HepG2 (cell line): ENCODE results near the gene CCDC142. TPM values are rescaled to one million over a fixed set of nuclear protein-coding genes. Genes with fewer than 3 reads are reported as not detected.

Experiments used
- BORCS8-MEF2B ChIP-seq: sonication (generic); formaldehyde crosslinking; IDR thresholded peaks from 2 replicates; pipeline ENCODE4 v1.8.0; 2022; ENCODE audit warnings: mild to moderate bottlenecking, missing genetic modification reagents
- CENPX ChIP-seq: sonication (generic); formaldehyde crosslinking; IDR thresholded peaks from 2 replicates; pipeline ENCODE4 v1.9.0; 2021; ENCODE audit warnings: mild to moderate bottlenecking, missing genetic modification reagents, moderate library complexity
- CHCHD3 ChIP-seq: sonication (generic); formaldehyde crosslinking; IDR thresholded peaks from 2 replicates; pipeline ENCODE4 v1.8.0; 2022; ENCODE audit warnings: mild to moderate bottlenecking, missing genetic modification reagents, moderate library complexity
- EHMT2 ChIP-seq: fragments of 200-600 bp; sonication (generic); IDR thresholded peaks from 2 replicates; pipeline ENCODE4 v1.7.0; 2017; ENCODE audit warnings: antibody characterized with exemption, low read depth, low read length, borderline replicate concordance
- GZF1 ChIP-seq: sonication (generic); formaldehyde crosslinking; IDR thresholded peaks from 2 replicates; pipeline ENCODE4 v1.5.1; 2020; ENCODE audit warnings: mild to moderate bottlenecking, missing genetic modification reagents
- HES4 ChIP-seq: sonication (generic); formaldehyde crosslinking; IDR thresholded peaks from 2 replicates; pipeline ENCODE4 v1.9.0; 2021; ENCODE audit warnings: mild to moderate bottlenecking, missing genetic modification reagents, borderline replicate concordance
- HNRNPL ChIP-seq: fragments of 200-400 bp; formaldehyde crosslinking; IDR thresholded peaks from 2 replicates; pipeline ENCODE4 v1.6.1; 2017; ENCODE audit warnings: mild to moderate bottlenecking, low read depth, low read length
- JUNB ChIP-seq: sonication (generic); formaldehyde crosslinking; IDR thresholded peaks from 2 replicates; pipeline ENCODE4 v1.8.0; 2022; ENCODE audit warnings: missing genetic modification reagents, mild to moderate bottlenecking, borderline replicate concordance
- MAFK ChIP-seq, 2 experiments: IDR thresholded peaks in 1 of 2; conservative IDR thresholded peaks in 1 of 2; 2 replicates each; pipeline ENCODE4 v1.6.1; 2011; ENCODE audit warnings: improper control_type of control experiment in 2 of 2, low read length in 2 of 2
- NFKBIZ ChIP-seq: IDR thresholded peaks from 2 replicates; pipeline ENCODE4 v1.6.1; 2018; ENCODE audit warnings: missing genetic modification reagents, missing compliant biosample characterization
- RAD21 ChIP-seq: fragments of 450-650 bp; formaldehyde crosslinking; IDR thresholded peaks from 2 replicates; pipeline ENCODE4 v1.5.0; 2020; ENCODE audit warnings: mild to moderate bottlenecking
- RFXAP ChIP-seq: sonication (generic); formaldehyde crosslinking; IDR thresholded peaks from 2 replicates; pipeline ENCODE4 v1.4.0; 2020; ENCODE audit warnings: missing genetic modification reagents, borderline replicate concordance
- ZKSCAN8 ChIP-seq: IDR thresholded peaks from 2 replicates; pipeline ENCODE4 v1.6.1; 2016; ENCODE audit warnings: borderline replicate concordance, missing genetic modification reagents, missing compliant biosample characterization
- ZNF235 ChIP-seq: sonication (generic); formaldehyde crosslinking; IDR thresholded peaks from 2 replicates; pipeline ENCODE4 v1.8.1; 2023; ENCODE audit warnings: mild to moderate bottlenecking, missing genetic modification reagents, borderline replicate concordance
- ZNF878 ChIP-seq: sonication (generic); formaldehyde crosslinking; IDR thresholded peaks from 2 replicates; pipeline ENCODE4 v1.8.1; 2023; ENCODE audit warnings: mild to moderate bottlenecking, missing genetic modification reagents, moderate library complexity
- polyA plus RNA-seq, 8 experiments: library from polyadenylated mRNA; depleted of rRNA in 3 of 8; stranded (reverse) in 7 of 8; unstranded in 1 of 8; fragments of >200 nt; fragmentation: Illumina TruSeq in 4 of 8; extraction: Trizol in 4 of 8; gene quantifications; 2 replicates each; pipeline versions ENCODE4 v1.2.1 to v1.2.3, GENCODE V29; 2011 to 2016; ENCODE audit warnings: low read depth in 4 of 8, missing spikeins in 1 of 8, mixed read lengths in 1 of 8; ENCODE audit not compliant: insufficient read depth in 1 of 8
- total RNA-seq, 5 experiments: library from RNA; depleted of rRNA; stranded (reverse); fragments of >200 nt; fragmentation: Illumina TruSeq; extraction: Trizol; gene quantifications; 2 replicates each; pipeline ENCODE4 v1.2.3, GENCODE V29; 2016; ENCODE audit warnings: low read depth in 1 of 5
- TF ChIP-seq, protein P1 (sequence below): sonication (generic); formaldehyde crosslinking; IDR thresholded peaks from 2 replicates; pipeline ENCODE4 v1.5.1; 2020; ENCODE audit warnings: mild to moderate bottlenecking, moderate library complexity, missing genetic modification reagents
- TF ChIP-seq, protein P2 (sequence below): IDR thresholded peaks from 2 replicates; pipeline ENCODE4 v1.6.1; 2012; ENCODE audit warnings: low read length, improper control_type of control experiment
- TF ChIP-seq, protein P3 (sequence below): sonication (generic); formaldehyde crosslinking; IDR thresholded peaks from 2 replicates; pipeline ENCODE4 v1.4.0; 2020; ENCODE audit warnings: mild to moderate bottlenecking, low read depth, missing genetic modification reagents
- TF ChIP-seq, protein P4 (sequence below): sonication (generic); formaldehyde crosslinking; IDR thresholded peaks from 2 replicates; pipeline ENCODE4 v1.4.0; 2020; ENCODE audit warnings: missing genetic modification reagents
- TF ChIP-seq, protein P5 (sequence below): sonication (generic); formaldehyde crosslinking; IDR thresholded peaks from 2 replicates; pipeline ENCODE4 v1.4.0; 2020; ENCODE audit warnings: mild to moderate bottlenecking, missing genetic modification reagents

The CCDC142 gene
- total and polyA plus RNA-seq, 2 of the 13 experiments (the other 11 are each of a cell fraction or from before 2014, with no cell fraction given) = 14.7 to 30.4 TPM

DNA sequence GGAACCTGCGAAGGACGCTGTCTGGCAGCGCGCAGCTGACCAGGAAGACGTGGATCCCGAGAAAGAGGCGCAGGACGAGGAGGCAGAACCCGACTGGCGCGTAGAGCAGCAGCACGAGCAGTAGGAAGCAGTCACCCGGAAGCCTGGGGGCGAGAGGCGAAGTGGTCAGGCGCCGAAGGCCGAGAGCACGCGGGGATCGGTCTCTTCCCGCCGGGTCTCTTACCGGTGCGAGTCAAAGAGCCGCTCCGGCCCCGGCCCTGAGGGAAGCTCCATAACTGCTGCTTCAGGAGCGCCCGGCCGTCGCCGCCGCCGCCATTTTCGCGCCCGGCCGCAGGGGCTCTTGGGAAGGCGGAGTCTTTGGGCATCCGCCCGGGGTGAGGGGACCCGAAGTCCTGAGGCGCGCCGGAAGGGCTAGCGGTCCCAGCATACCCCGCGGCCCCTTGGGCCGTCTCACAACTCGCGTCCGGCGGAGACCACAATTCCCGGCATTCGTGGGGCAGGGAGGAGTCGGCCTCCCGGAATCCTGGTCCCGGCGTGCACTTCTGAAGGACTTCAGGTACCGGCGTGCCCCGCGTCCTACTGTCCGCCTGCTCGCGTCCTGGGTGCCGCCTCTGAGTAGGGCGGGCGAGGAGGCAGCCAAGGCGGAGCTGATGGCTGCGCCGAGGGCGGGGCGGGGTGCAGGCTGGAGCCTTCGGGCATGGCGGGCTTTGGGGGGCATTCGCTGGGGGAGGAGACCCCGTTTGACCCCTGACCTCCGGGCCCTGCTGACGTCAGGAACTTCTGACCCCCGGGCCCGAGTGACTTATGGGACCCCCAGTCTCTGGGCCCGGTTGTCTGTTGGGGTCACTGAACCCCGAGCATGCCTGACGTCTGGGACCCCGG is 46.8 kb upstream of the CCDC142 start, which contains the start of the genes AUP1 and HTRA2 (continued):
- TF ChIP-seq MAFK (conservative IDR thresholded peaks at IDR 0.05 in 1 of 2, IDR thresholded peaks at IDR 0.05 in 1 of 2; ENCODE audit: low read length in 2 of 2) (peak in 1 of 2 experiments; percentile 4; a peak in 1 of 4 replicates), CENPX (no peak), RFXAP (CRISPR knock-in tag) (no peak), ZNF878 (CRISPR knock-in tag) (no peak), EHMT2 (no peak), ZNF235 (peak; percentile 83; the same call in 1 of the 2 replicates), HES4 (CRISPR knock-in tag) (peak; percentile 92; the same call in 1 of the 2 replicates), NFKBIZ (CRISPR knock-in tag) (no peak), HNRNPL (peak; percentile 66; the same call in 1 of the 2 replicates), ZKSCAN8 (no peak), JUNB (CRISPR knock-in tag) (no peak), BORCS8-MEF2B (CRISPR knock-in tag) (peak; percentile 71; the same call in 1 of the 2 replicates), CHCHD3 (CRISPR knock-in tag) (no peak), GZF1 (CRISPR knock-in tag) (0 out of 2 replicates have a peak, but pooled peaks have one; percentile 59), RAD21 (peak; percentile 52)
- TF ChIP-seq, protein P1, sequence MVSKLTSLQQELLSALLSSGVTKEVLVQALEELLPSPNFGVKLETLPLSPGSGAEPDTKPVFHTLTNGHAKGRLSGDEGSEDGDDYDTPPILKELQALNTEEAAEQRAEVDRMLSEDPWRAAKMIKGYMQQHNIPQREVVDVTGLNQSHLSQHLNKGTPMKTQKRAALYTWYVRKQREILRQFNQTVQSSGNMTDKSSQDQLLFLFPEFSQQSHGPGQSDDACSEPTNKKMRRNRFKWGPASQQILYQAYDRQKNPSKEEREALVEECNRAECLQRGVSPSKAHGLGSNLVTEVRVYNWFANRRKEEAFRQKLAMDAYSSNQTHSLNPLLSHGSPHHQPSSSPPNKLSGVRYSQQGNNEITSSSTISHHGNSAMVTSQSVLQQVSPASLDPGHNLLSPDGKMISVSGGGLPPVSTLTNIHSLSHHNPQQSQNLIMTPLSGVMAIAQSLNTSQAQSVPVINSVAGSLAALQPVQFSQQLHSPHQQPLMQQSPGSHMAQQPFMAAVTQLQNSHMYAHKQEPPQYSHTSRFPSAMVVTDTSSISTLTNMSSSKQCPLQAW (CRISPR knock-in tag) = peak; percentile 98
- TF ChIP-seq, protein P2, sequence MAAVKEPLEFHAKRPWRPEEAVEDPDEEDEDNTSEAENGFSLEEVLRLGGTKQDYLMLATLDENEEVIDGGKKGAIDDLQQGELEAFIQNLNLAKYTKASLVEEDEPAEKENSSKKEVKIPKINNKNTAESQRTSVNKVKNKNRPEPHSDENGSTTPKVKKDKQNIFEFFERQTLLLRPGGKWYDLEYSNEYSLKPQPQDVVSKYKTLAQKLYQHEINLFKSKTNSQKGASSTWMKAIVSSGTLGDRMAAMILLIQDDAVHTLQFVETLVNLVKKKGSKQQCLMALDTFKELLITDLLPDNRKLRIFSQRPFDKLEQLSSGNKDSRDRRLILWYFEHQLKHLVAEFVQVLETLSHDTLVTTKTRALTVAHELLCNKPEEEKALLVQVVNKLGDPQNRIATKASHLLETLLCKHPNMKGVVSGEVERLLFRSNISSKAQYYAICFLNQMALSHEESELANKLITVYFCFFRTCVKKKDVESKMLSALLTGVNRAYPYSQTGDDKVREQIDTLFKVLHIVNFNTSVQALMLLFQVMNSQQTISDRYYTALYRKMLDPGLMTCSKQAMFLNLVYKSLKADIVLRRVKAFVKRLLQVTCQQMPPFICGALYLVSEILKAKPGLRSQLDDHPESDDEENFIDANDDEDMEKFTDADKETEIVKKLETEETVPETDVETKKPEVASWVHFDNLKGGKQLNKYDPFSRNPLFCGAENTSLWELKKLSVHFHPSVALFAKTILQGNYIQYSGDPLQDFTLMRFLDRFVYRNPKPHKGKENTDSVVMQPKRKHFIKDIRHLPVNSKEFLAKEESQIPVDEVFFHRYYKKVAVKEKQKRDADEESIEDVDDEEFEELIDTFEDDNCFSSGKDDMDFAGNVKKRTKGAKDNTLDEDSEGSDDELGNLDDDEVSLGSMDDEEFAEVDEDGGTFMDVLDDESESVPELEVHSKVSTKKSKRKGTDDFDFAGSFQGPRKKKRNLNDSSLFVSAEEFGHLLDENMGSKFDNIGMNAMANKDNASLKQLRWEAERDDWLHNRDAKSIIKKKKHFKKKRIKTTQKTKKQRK = no peak
- TF ChIP-seq, protein P3, sequence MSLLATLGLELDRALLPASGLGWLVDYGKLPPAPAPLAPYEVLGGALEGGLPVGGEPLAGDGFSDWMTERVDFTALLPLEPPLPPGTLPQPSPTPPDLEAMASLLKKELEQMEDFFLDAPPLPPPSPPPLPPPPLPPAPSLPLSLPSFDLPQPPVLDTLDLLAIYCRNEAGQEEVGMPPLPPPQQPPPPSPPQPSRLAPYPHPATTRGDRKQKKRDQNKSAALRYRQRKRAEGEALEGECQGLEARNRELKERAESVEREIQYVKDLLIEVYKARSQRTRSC (CRISPR knock-in tag) = 0 out of 2 replicates have a peak, but pooled peaks have one; percentile 13
- TF ChIP-seq, protein P4, sequence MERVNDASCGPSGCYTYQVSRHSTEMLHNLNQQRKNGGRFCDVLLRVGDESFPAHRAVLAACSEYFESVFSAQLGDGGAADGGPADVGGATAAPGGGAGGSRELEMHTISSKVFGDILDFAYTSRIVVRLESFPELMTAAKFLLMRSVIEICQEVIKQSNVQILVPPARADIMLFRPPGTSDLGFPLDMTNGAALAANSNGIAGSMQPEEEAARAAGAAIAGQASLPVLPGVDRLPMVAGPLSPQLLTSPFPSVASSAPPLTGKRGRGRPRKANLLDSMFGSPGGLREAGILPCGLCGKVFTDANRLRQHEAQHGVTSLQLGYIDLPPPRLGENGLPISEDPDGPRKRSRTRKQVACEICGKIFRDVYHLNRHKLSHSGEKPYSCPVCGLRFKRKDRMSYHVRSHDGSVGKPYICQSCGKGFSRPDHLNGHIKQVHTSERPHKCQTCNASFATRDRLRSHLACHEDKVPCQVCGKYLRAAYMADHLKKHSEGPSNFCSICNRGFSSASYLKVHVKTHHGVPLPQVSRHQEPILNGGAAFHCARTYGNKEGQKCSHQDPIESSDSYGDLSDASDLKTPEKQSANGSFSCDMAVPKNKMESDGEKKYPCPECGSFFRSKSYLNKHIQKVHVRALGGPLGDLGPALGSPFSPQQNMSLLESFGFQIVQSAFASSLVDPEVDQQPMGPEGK (CRISPR knock-in tag) = peak; percentile 77
- TF ChIP-seq, protein P5, sequence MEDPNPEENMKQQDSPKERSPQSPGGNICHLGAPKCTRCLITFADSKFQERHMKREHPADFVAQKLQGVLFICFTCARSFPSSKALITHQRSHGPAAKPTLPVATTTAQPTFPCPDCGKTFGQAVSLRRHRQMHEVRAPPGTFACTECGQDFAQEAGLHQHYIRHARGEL (CRISPR knock-in tag) = peak; percentile 88
